Measurements from ENCODE around the gene DHX38. TPM values are rescaled to one million over a fixed set of nuclear protein-coding genes. Genes with fewer than 3 reads are reported as not detected.

The DHX38 gene
- total RNA-seq, 1 experiment from 2014 or later = 71.0 TPM

DNA sequence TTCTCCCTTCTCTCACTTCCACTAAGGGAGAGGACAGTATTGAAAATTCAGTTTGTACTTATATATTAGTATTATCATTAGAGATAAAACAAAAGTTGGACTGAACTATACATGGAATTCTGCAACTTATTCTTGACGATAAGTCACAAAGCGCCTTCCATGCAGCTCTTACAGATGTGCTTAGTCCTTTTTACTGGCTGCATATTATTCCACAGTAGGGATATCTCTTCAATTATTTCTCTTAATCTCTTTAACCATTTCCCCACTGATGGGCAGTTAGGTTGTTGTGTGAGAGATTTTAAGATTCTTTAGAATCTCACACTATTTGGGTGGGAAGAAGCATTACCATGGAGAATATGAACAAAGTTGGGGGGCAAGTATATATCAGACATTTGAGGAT, 46.3 kb downstream of the DHX38 start:
- TF ChIP-seq CBX3 (IDR thresholded peaks at IDR 0.05; ENCODE audit: low read depth) (no peak), SRF (IDR thresholded peaks at IDR 0.05; ENCODE audit: low read depth) (no peak), CEBPB (IDR thresholded peaks at IDR 0.05; ENCODE audit: low read depth) (no peak), YY1 (IDR thresholded peaks at IDR 0.05; ENCODE audit: extremely low read depth, insufficient replicate concordance, low read depth, low read length) (no peak), ZNF274 (IDR thresholded peaks at IDR 0.05; ENCODE audit: low read depth, low read length) (no peak), SIN3A (IDR thresholded peaks at IDR 0.05; ENCODE audit: low read depth) (no peak), ELF1 (IDR thresholded peaks at IDR 0.05; ENCODE audit: borderline replicate concordance, low read depth) (no peak)
- Histone ChIP-seq H3K27ac (ENCODE audit: low read depth, low read length) (no peak overlapping the region), H3K79me2 (ENCODE audit: insufficient read depth, low read length) (no peaks in the 10 kb centered on the region), H4K20me1 (ENCODE audit: insufficient read depth) (no peaks in the 10 kb centered on the region), H2AFZ (ENCODE audit: low read depth, low read length, poor library complexity, severe bottlenecking) (no peak overlapping the region), H3K9me3 (ENCODE audit: control insufficient read depth in 1 of 2, insufficient read depth in 1 of 2, low read depth in 1 of 2, low read length in 2 of 2) (no peaks in the 10 kb centered on the region), H3K4me3 (replicated peaks in 1 of 2; ENCODE audit: low read depth in 1 of 2, low read length in 2 of 2) (no peak overlapping the region), H3K4me1 (ENCODE audit: control insufficient read depth in 1 of 2, insufficient read depth in 2 of 2, low read length in 2 of 2) (no peaks in the 10 kb centered on the region), H3K9ac (ENCODE audit: low read length) (no peak overlapping the region), H3K4me2 (ENCODE audit: low read length) (no peak overlapping the region), H3K9me2 (ENCODE audit: insufficient read depth) (no peaks in the 10 kb centered on the region), H3K36me3 (ENCODE audit: control insufficient read depth in 1 of 2, insufficient read depth in 2 of 2, low read length in 2 of 2) (no peaks in the 10 kb centered on the region), H3K27me3 (ENCODE audit: insufficient read depth, low read length) (no peaks in the 10 kb centered on the region)
- CTCF ChIA-PET = no interaction called here
- POLR2A ChIA-PET = no interaction called here
- no TSS peak for BruUV-seq (replicated peaks)
- RAD21 ChIA-PET (ENCODE audit: low non-redundant PET in 1 of 2, low total read pairs in 2 of 2, uncharacterized antibody in 2 of 2, unreplicated experiment in 2 of 2) = no interaction called here
- DNase-seq (ENCODE audit: low read depth, low spot score) (no peak), ATAC-seq (no peak)
- intact Hi-C loops (cut with micrococcal nuclease) = no loop called here

DNA sequence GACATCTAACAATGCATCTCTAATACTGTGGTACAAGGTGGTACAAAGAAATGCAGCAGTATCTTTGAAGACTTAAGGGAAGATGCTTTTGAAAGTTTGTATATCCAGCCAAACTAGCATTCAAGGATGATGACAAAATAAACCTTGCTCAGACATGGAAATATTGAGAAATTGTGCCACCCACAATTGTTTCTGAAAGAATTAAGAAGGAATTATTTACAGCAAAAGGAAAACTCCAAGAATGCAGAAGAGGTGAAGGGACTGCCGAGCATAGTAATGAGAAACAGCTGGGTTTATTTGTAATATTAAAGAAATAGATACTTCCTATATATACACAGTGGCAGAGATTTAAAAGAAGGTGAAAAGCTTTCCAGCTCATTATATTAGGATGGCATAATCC, 48.8 kb downstream of the DHX38 start:
- BruUV-seq (replicated peaks) = no TSS peak
- no peaks in the 10 kb centered on the region for H3K36me3 ChIP-seq (ENCODE audit: control insufficient read depth in 1 of 2, insufficient read depth in 2 of 2, low read length in 2 of 2)
- intact Hi-C loops (cut with micrococcal nuclease) = no loop called here
- H3K9me3 ChIP-seq (ENCODE audit: control insufficient read depth in 1 of 2, insufficient read depth in 1 of 2, low read depth in 1 of 2, low read length in 2 of 2) = no peaks in the 10 kb centered on the region
- H3K9ac ChIP-seq (ENCODE audit: low read length) = no peak overlapping the region
- POLR2A ChIA-PET = no interaction called here
- no peaks in the 10 kb centered on the region for H3K4me1 ChIP-seq (ENCODE audit: control insufficient read depth in 1 of 2, insufficient read depth in 2 of 2, low read length in 2 of 2)
- ATAC-seq = no peak
- no peak for DNase-seq (ENCODE audit: low read depth, low spot score)
- H3K27ac ChIP-seq (ENCODE audit: low read depth, low read length) = no peak overlapping the region
- no peaks in the 10 kb centered on the region for H3K27me3 ChIP-seq (ENCODE audit: insufficient read depth, low read length)
- CTCF ChIA-PET = no interaction called here
- no peak overlapping the region for H3K4me3 ChIP-seq (replicated peaks in 1 of 2; ENCODE audit: low read depth in 1 of 2, low read length in 2 of 2)
- RAD21 ChIA-PET (ENCODE audit: low non-redundant PET in 1 of 2, low total read pairs in 2 of 2, uncharacterized antibody in 2 of 2, unreplicated experiment in 2 of 2) = no interaction called here
- no peaks in the 10 kb centered on the region for H3K9me2 ChIP-seq (ENCODE audit: insufficient read depth)
- H4K20me1 ChIP-seq (ENCODE audit: insufficient read depth) = no peaks in the 10 kb centered on the region
- no peak overlapping the region for H3K4me2 ChIP-seq (ENCODE audit: low read length)
- no peak overlapping the region for H2AFZ ChIP-seq (ENCODE audit: low read depth, low read length, poor library complexity, severe bottlenecking)
- H3K79me2 ChIP-seq (ENCODE audit: insufficient read depth, low read length) = no peaks in the 10 kb centered on the region
- TF ChIP-seq ZNF274 (IDR thresholded peaks at IDR 0.05; ENCODE audit: low read depth, low read length) = no peak
- no peak for TF ChIP-seq EGR1 (IDR thresholded peaks at IDR 0.05; ENCODE audit: low read depth)
- TF ChIP-seq EZH2phosphoT487 (IDR thresholded peaks at IDR 0.05; ENCODE audit: borderline replicate concordance) = no peak
- no peak for TF ChIP-seq YY1 (IDR thresholded peaks at IDR 0.05; ENCODE audit: extremely low read depth, insufficient replicate concordance, low read depth, low read length)
- TF ChIP-seq EZH2 (IDR thresholded peaks at IDR 0.05) = no peak
- TF ChIP-seq, protein P1, sequence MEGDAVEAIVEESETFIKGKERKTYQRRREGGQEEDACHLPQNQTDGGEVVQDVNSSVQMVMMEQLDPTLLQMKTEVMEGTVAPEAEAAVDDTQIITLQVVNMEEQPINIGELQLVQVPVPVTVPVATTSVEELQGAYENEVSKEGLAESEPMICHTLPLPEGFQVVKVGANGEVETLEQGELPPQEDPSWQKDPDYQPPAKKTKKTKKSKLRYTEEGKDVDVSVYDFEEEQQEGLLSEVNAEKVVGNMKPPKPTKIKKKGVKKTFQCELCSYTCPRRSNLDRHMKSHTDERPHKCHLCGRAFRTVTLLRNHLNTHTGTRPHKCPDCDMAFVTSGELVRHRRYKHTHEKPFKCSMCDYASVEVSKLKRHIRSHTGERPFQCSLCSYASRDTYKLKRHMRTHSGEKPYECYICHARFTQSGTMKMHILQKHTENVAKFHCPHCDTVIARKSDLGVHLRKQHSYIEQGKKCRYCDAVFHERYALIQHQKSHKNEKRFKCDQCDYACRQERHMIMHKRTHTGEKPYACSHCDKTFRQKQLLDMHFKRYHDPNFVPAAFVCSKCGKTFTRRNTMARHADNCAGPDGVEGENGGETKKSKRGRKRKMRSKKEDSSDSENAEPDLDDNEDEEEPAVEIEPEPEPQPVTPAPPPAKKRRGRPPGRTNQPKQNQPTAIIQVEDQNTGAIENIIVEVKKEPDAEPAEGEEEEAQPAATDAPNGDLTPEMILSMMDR (IDR thresholded peaks at IDR 0.05 in 2 of 3, conservative IDR thresholded peaks at IDR 0.05 in 1 of 3; ENCODE audit: borderline replicate concordance in 1 of 3, insufficient read depth in 1 of 3, low read depth in 2 of 3, low read length in 2 of 3) = no peak
- TF ChIP-seq TCF7L2 (IDR thresholded peaks at IDR 0.05; ENCODE audit: borderline replicate concordance, extremely low read depth, insufficient read depth, insufficient read length) = no peak
- TF ChIP-seq JUND (IDR thresholded peaks at IDR 0.05) = no peak
- no peak for TF ChIP-seq RAD21 (IDR thresholded peaks at IDR 0.05; ENCODE audit: low read depth)
- TF ChIP-seq, protein P2, sequence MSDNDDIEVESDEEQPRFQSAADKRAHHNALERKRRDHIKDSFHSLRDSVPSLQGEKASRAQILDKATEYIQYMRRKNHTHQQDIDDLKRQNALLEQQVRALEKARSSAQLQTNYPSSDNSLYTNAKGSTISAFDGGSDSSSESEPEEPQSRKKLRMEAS (IDR thresholded peaks at IDR 0.05) = no peak
- no peak for TF ChIP-seq SP1 (IDR thresholded peaks at IDR 0.05; ENCODE audit: low read depth)
- TF ChIP-seq CBX3 (IDR thresholded peaks at IDR 0.05; ENCODE audit: low read depth) = no peak
- no peak for TF ChIP-seq FOSL1 (IDR thresholded peaks at IDR 0.05; ENCODE audit: low read depth)
- TF ChIP-seq, protein P3, sequence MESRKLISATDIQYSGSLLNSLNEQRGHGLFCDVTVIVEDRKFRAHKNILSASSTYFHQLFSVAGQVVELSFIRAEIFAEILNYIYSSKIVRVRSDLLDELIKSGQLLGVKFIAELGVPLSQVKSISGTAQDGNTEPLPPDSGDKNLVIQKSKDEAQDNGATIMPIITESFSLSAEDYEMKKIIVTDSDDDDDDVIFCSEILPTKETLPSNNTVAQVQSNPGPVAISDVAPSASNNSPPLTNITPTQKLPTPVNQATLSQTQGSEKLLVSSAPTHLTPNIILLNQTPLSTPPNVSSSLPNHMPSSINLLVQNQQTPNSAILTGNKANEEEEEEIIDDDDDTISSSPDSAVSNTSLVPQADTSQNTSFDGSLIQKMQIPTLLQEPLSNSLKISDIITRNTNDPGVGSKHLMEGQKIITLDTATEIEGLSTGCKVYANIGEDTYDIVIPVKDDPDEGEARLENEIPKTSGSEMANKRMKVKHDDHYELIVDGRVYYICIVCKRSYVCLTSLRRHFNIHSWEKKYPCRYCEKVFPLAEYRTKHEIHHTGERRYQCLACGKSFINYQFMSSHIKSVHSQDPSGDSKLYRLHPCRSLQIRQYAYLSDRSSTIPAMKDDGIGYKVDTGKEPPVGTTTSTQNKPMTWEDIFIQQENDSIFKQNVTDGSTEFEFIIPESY (IDR thresholded peaks at IDR 0.05; ENCODE audit: extremely low read depth, insufficient replicate concordance, low read length) = no peak
- no peak for TF ChIP-seq ZFX (IDR thresholded peaks at IDR 0.05)
- no peak for TF ChIP-seq SIN3A (IDR thresholded peaks at IDR 0.05; ENCODE audit: low read depth)
- TF ChIP-seq SRF (IDR thresholded peaks at IDR 0.05; ENCODE audit: low read depth) = no peak
- TF ChIP-seq CEBPB (IDR thresholded peaks at IDR 0.05; ENCODE audit: low read depth) = no peak

Data from HCT116 (cell line).